SKM-1 treated with dmso at 0.1 percent for 144 hours (cell line): ENCODE results near the gene TBCC.

Experiments used
- DNase-seq: peaks from one replicate; lab custom pipeline; 2025; ENCODE audit not compliant: unreplicated experiment; lab: John Stamatoyannopoulos, UW

Gene TBCC

GRCh38 chr6:42774201-42774600 lies 28.3 kb upstream of the TBCC start:
- no peak for DNase-seq

- no peak for DNase-seq
Observed at GRCh38 chr6:42771741-42772100, 25.8 kb upstream of the TBCC start.

GRCh38 chr6:42769836-42770235 lies 23.9 kb upstream of the TBCC start:
- no peak for DNase-seq

GRCh38 chr6:42769051-42769450 lies 23.1 kb upstream of the TBCC start:
- DNase-seq: no peak

GRCh38 chr6:42766163-42766670 lies 20.3 kb upstream of the TBCC start:
- no peak for DNase-seq

GRCh38 chr6:42764911-42765648 lies 19.2 kb upstream of the TBCC start:
- no peak for DNase-seq

GRCh38 chr6:42762950-42763349 lies 17.0 kb upstream of the TBCC start:
- DNase-seq: no peak

- DNase-seq: no peak
Observed at GRCh38 chr6:42762426-42762859, 16.5 kb upstream of the TBCC start.

- no peak for DNase-seq
Observed at GRCh38 chr6:42761287-42762067, 15.6 kb upstream of the TBCC start.

GRCh38 chr6:42758756-42759430 lies 13.0 kb upstream of the TBCC start:
- DNase-seq: no peak

GRCh38 chr6:42756722-42757121 lies 10.8 kb upstream of the TBCC start:
- DNase-seq: no peak

GRCh38 chr6:42754759-42755158 lies 8.9 kb upstream of the TBCC start:
- no peak for DNase-seq

GRCh38 chr6:42751055-42751454 lies 5.2 kb upstream of the TBCC start:
- no peak for DNase-seq

GRCh38 chr6:42748203-42748898 lies 2.4 kb upstream of the TBCC start:
- DNase-seq: no peak

GRCh38 chr6:42746463-42747391 lies 824 bp upstream of the TBCC start:
- DNase-seq: peak; percentile 70

GRCh38 chr6:42745083-42745639 lies 742 bp downstream of the TBCC start:
- DNase-seq: peak; percentile 14

GRCh38 chr6:42744351-42744893 lies 1.5 kb downstream of the TBCC start:
- no peak for DNase-seq

GRCh38 chr6:42742116-42742894 lies 3.6 kb downstream of the TBCC start:
- DNase-seq: no peak

- DNase-seq: no peak
Observed at GRCh38 chr6:42740725-42741124, 5.2 kb downstream of the TBCC start.
